ENCODE data around the gene MAN1A1.

The MAN1A1 gene

GRCh38 chr6:119346936-119347335, 2.6 kb downstream of the MAN1A1 start:
- in situ Hi-C loops (cut with MboI; ENCODE audit: low sequenced_read_pairs) = no loop called here

GRCh38 chr6:119346450-119346849, 3.1 kb downstream of the MAN1A1 start:
- in situ Hi-C loops (cut with MboI; ENCODE audit: low sequenced_read_pairs) = no loop called here

- in situ Hi-C loops (cut with MboI; ENCODE audit: low sequenced_read_pairs) = no loop called here
Observed at GRCh38 chr6:119345114-119345513, 4.4 kb downstream of the MAN1A1 start.

GRCh38 chr6:119344306-119344705, 5.3 kb downstream of the MAN1A1 start:
- in situ Hi-C loops (cut with MboI; ENCODE audit: low sequenced_read_pairs) = no loop called here

GRCh38 chr6:119343573-119344146, 5.9 kb downstream of the MAN1A1 start:
- in situ Hi-C loops (cut with MboI; ENCODE audit: low sequenced_read_pairs) = no loop called here

GRCh38 chr6:119343167-119343566, 6.4 kb downstream of the MAN1A1 start:
- in situ Hi-C loops (cut with MboI; ENCODE audit: low sequenced_read_pairs) = no loop called here

GRCh38 chr6:119342430-119342829, 7.1 kb downstream of the MAN1A1 start:
- in situ Hi-C loops (cut with MboI; ENCODE audit: low sequenced_read_pairs) = no loop called here

- in situ Hi-C loops (cut with MboI; ENCODE audit: low sequenced_read_pairs) = no loop called here
Observed at GRCh38 chr6:119340796-119341487, 8.6 kb downstream of the MAN1A1 start.

- in situ Hi-C loops (cut with MboI; ENCODE audit: low sequenced_read_pairs) = no loop called here
Observed at GRCh38 chr6:119339941-119340456, 9.6 kb downstream of the MAN1A1 start.

- in situ Hi-C loops (cut with MboI; ENCODE audit: low sequenced_read_pairs) = no loop called here
Observed at GRCh38 chr6:119337762-119338161, 11.8 kb downstream of the MAN1A1 start.

GRCh38 chr6:119337252-119337651, 12.3 kb downstream of the MAN1A1 start:
- in situ Hi-C loops (cut with MboI; ENCODE audit: low sequenced_read_pairs) = no loop called here

- in situ Hi-C loops (cut with MboI; ENCODE audit: low sequenced_read_pairs) = no loop called here
Observed at GRCh38 chr6:119334535-119335264, 14.9 kb downstream of the MAN1A1 start.

GRCh38 chr6:119333707-119334295, 15.8 kb downstream of the MAN1A1 start:
- in situ Hi-C loops (cut with MboI; ENCODE audit: low sequenced_read_pairs) = no loop called here

- in situ Hi-C loops (cut with MboI; ENCODE audit: low sequenced_read_pairs) = no loop called here
Observed at GRCh38 chr6:119333063-119333609, 16.4 kb downstream of the MAN1A1 start.

GRCh38 chr6:119331663-119332286, 17.8 kb downstream of the MAN1A1 start:
- in situ Hi-C loops (cut with MboI; ENCODE audit: low sequenced_read_pairs) = no loop called here

- in situ Hi-C loops (cut with MboI; ENCODE audit: low sequenced_read_pairs) = no loop called here
Observed at GRCh38 chr6:119330520-119331113, 18.9 kb downstream of the MAN1A1 start.

GRCh38 chr6:119329794-119330180, 19.8 kb downstream of the MAN1A1 start:
- in situ Hi-C loops (cut with MboI; ENCODE audit: low sequenced_read_pairs) = no loop called here

- in situ Hi-C loops (cut with MboI; ENCODE audit: low sequenced_read_pairs) = no loop called here
Observed at GRCh38 chr6:119328892-119329793, 20.4 kb downstream of the MAN1A1 start.

GRCh38 chr6:119328254-119328653, 21.3 kb downstream of the MAN1A1 start:
- in situ Hi-C loops (cut with MboI; ENCODE audit: low sequenced_read_pairs) = no loop called here
